GM23338 (cell line): ENCODE results near the gene UPF2. TPM values are rescaled to one million over a fixed set of nuclear protein-coding genes. Genes with fewer than 3 reads are reported as not detected.

Experiments used
- ATAC-seq: fragments of 200-7000 bp; cut with Tn5 transposase; 3 replicates; pipeline ENCODE4 v1.9.1; 2020
- DNase-seq: peaks from one replicate; pipeline ENCODE4 v3.0.0-alpha.2; 2015; ENCODE audit warnings: low spot score
- H2AFZ ChIP-seq: fragments of 200-600 bp; sonication (generic); 2 replicates; pipeline ENCODE4 v1.8.0; 2016; ENCODE audit warnings: antibody characterized with exemption, mild to moderate bottlenecking, moderate library complexity
- H3F3A ChIP-seq: fragments of 200-600 bp; sonication (generic); replicated peaks from 2 replicates; pipeline ENCODE4 v1.8.0; 2017; ENCODE audit warnings: antibody characterized with exemption, mixed run types, low read depth
- H3K27ac ChIP-seq: fragments of 200-600 bp; sonication (generic); 2 replicates; pipeline ENCODE4 v1.6.1; 2016; ENCODE audit warnings: low read depth
- H3K27me3 ChIP-seq: fragments of 200-600 bp; sonication (generic); 2 replicates; pipeline ENCODE4 v1.8.0; 2016; ENCODE audit warnings: mild to moderate bottlenecking, mixed run types, moderate library complexity; ENCODE audit not compliant: insufficient read depth
- H3K36me3 ChIP-seq: fragments of 200-600 bp; sonication (generic); 2 replicates; pipeline ENCODE4 v1.8.0; 2016; ENCODE audit warnings: mild to moderate bottlenecking; ENCODE audit not compliant: insufficient read depth
- H3K4me1 ChIP-seq: fragments of 200-600 bp; sonication (generic); 2 replicates; pipeline ENCODE4 v1.8.0; 2016; ENCODE audit warnings: mild to moderate bottlenecking, moderate library complexity; ENCODE audit not compliant: insufficient read depth
- H3K4me2 ChIP-seq: fragments of 200-600 bp; sonication (generic); 2 replicates; pipeline ENCODE4 v1.7.1; 2017; ENCODE audit warnings: mixed run types
- H3K4me3 ChIP-seq: fragments of 200-600 bp; sonication (generic); 2 replicates; pipeline ENCODE4 v1.6.1; 2016; ENCODE audit warnings: mixed run types
- H3K79me2 ChIP-seq: fragments of 200-600 bp; sonication (generic); replicated peaks from 2 replicates; pipeline ENCODE4 v1.8.0; 2017; ENCODE audit warnings: mild to moderate bottlenecking; ENCODE audit not compliant: insufficient read depth
- H3K9me2 ChIP-seq: fragments of 200-600 bp; sonication (generic); 2 replicates; pipeline ENCODE4 v1.8.0; 2017; ENCODE audit not compliant: insufficient read depth
- H4K20me1 ChIP-seq: fragments of 200-600 bp; sonication (generic); replicated peaks from 2 replicates; pipeline ENCODE4 v1.8.0; 2017; ENCODE audit warnings: mild to moderate bottlenecking; ENCODE audit not compliant: insufficient read depth
- H3K27ac Mint-ChIP-seq: 2 replicates; pipeline ENCODE4 v1.8.0; 2020; ENCODE audit warnings: inconsistent platforms, mild to moderate bottlenecking, moderate library complexity, mixed read lengths
- H3K27me3 Mint-ChIP-seq: 3 replicates; pipeline ENCODE4 v1.8.0; 2022; ENCODE audit warnings: low read depth, mild to moderate bottlenecking, moderate library complexity, mixed read lengths, inconsistent platforms; ENCODE audit not compliant: insufficient read depth, poor library complexity
- H3K36me3 Mint-ChIP-seq: 3 replicates; pipeline ENCODE4 v1.8.0; 2021; ENCODE audit warnings: low read depth, mild to moderate bottlenecking, inconsistent platforms, moderate library complexity, mixed read lengths
- H3K4me1 Mint-ChIP-seq: 3 replicates; pipeline ENCODE4 v1.8.0; 2020; ENCODE audit warnings: mild to moderate bottlenecking, inconsistent platforms, mixed read lengths
- H3K4me3 Mint-ChIP-seq: 3 replicates; pipeline ENCODE4 v1.8.0; 2021; ENCODE audit warnings: moderate library complexity, mild to moderate bottlenecking, inconsistent platforms, mixed read lengths
- H3K9me3 Mint-ChIP-seq: 3 replicates; pipeline ENCODE4 v1.8.0; 2020; ENCODE audit warnings: moderate library complexity, mild to moderate bottlenecking, inconsistent platforms, mixed read lengths
- CREB1 ChIP-seq: fragments of 250-450 bp; sonication (Bioruptor Pico); IDR thresholded peaks from 2 replicates; pipeline ENCODE4 v1.5.0; 2020; ENCODE audit warnings: low read depth, mild to moderate bottlenecking, moderate library complexity
- EZH2phosphoT487 ChIP-seq: fragments of 200-600 bp; sonication (generic); IDR thresholded peaks from one replicate; pipeline ENCODE4 v1.8.1; 2018; ENCODE audit warnings: antibody characterized with exemption; ENCODE audit not compliant: unreplicated experiment
- JUNB ChIP-seq: IDR thresholded peaks from one replicate; pipeline ENCODE4 v1.6.1; 2016; ENCODE audit warnings: antibody characterized with exemption; ENCODE audit not compliant: unreplicated experiment
- STAT1 ChIP-seq: IDR thresholded peaks from one replicate; pipeline ENCODE4 v1.6.1; 2016; ENCODE audit warnings: antibody characterized with exemption; ENCODE audit not compliant: unreplicated experiment
- ZNF114 ChIP-seq: fragments of 250-450 bp; sonication (Bioruptor Pico); IDR thresholded peaks from 2 replicates; pipeline ENCODE4 v1.5.0; 2020; ENCODE audit warnings: mild to moderate bottlenecking, moderate library complexity
- ZNF331 ChIP-seq: fragments of 250-450 bp; sonication (Bioruptor Pico); IDR thresholded peaks from 2 replicates; pipeline ENCODE4 v1.5.0; 2020; ENCODE audit warnings: low read depth, mild to moderate bottlenecking, moderate library complexity
- ZNF462 ChIP-seq: fragments of 250-450 bp; sonication (Bioruptor Pico); IDR thresholded peaks from 2 replicates; pipeline ENCODE4 v1.5.0; 2020; ENCODE audit warnings: mild to moderate bottlenecking, moderate library complexity
- polyA plus RNA-seq: library from polyadenylated mRNA; unstranded; fragments of >200 nt; fragmentation: Nextera tagmentation; extraction: Ambion mirVana; gene quantifications from 2 replicates; pipeline ENCODE4 v1.2.1, GENCODE V29; 2016
- total RNA-seq: library from RNA; depleted of rRNA; stranded (reverse); fragments of >200 nt; shearing (Covaris generic); gene quantifications from 2 replicates; pipeline ENCODE4 v1.2.3, GENCODE V29; 2014
- TF ChIP-seq, protein P1 (sequence below), 2 experiments: fragments of 200-600 bp in 1 of 2; sonication (generic) in 1 of 2; conservative IDR thresholded peaks; 2 replicates each; pipeline versions ENCODE4 v1.5.1 to v1.6.1; 2016 to 2017; ENCODE audit warnings: antibody characterized with exemption in 2 of 2, low read depth in 2 of 2, mild to moderate bottlenecking in 2 of 2, moderate library complexity in 1 of 2

UPF2 gene
- total and polyA plus RNA-seq, 2 experiments from 2014 or later: 29.0 to 78.5 TPM

- TF ChIP-seq ZNF462 (CRISPR knock-in tag): no peak
Observed at GRCh38 chr10:11933577-11934223, 108.9 kb downstream of the UPF2 start (continued).

GRCh38 chr10:11931038-11931437 lies 111.6 kb downstream of the UPF2 start:
- DNase-seq: no peak
- no peak overlapping the region for H3K27ac Mint-ChIP-seq
- H3K4me3 ChIP-seq: no peak overlapping the region
- TF ChIP-seq ZNF114 (no peak), JUNB (no peak), ZNF331 (no peak), STAT1 (no peak), EZH2phosphoT487 (no peak), CREB1 (CRISPR knock-in tag) (no peak), ZNF462 (CRISPR knock-in tag) (no peak)
- TF ChIP-seq, protein P1, sequence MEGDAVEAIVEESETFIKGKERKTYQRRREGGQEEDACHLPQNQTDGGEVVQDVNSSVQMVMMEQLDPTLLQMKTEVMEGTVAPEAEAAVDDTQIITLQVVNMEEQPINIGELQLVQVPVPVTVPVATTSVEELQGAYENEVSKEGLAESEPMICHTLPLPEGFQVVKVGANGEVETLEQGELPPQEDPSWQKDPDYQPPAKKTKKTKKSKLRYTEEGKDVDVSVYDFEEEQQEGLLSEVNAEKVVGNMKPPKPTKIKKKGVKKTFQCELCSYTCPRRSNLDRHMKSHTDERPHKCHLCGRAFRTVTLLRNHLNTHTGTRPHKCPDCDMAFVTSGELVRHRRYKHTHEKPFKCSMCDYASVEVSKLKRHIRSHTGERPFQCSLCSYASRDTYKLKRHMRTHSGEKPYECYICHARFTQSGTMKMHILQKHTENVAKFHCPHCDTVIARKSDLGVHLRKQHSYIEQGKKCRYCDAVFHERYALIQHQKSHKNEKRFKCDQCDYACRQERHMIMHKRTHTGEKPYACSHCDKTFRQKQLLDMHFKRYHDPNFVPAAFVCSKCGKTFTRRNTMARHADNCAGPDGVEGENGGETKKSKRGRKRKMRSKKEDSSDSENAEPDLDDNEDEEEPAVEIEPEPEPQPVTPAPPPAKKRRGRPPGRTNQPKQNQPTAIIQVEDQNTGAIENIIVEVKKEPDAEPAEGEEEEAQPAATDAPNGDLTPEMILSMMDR (conservative IDR thresholded peaks at IDR 0.05; ENCODE audit: low read depth in 2 of 2): no peak

More at GRCh38 chr10:11931038-11931437, 111.6 kb downstream of the UPF2 start:
- Histone ChIP-seq H3K36me3 (peaks cover 20% of the 10 kb centered on the region), H3K27me3 (no peaks in the 10 kb centered on the region), H3K9me2 (no peaks in the 10 kb centered on the region), H3K79me2 (no peaks in the 10 kb centered on the region), H3K4me2 (no peak overlapping the region), H3K4me1 (peaks cover 30% of the 10 kb centered on the region), H3K27ac (no peak overlapping the region), H3F3A (no peaks in the 10 kb centered on the region), H2AFZ (no peak overlapping the region), H4K20me1 (no peaks in the 10 kb centered on the region)
- Mint-ChIP-seq H3K27me3 (no peaks in the 10 kb centered on the region), H3K4me3 (no peak overlapping the region), H3K36me3 (peaks cover 60% of the 10 kb centered on the region), H3K9me3 (no peaks in the 10 kb centered on the region), H3K4me1 (peaks cover 26% of the 10 kb centered on the region)
- ATAC-seq: no peak
